Spleen (tissue), 7 donors: Measurements from ENCODE around the gene IL24.

Experiments used
- CTCF ChIP-seq, 11 experiments: fragments of 200-600 bp in 7 of 11; fragments of 450-650 bp in 4 of 11; sonication (generic) in 4 of 11; IDR thresholded peaks in 8 of 11; conservative IDR thresholded peaks in 3 of 11; 1 replicate in 7 of 11; 2 replicates in 4 of 11; pipeline versions ENCODE4 v1.4.0 to v1.8.0; 2016 to 2021; ENCODE audit warnings: antibody characterized with exemption in 11 of 11, inconsistent platforms in 4 of 11, mild to moderate bottlenecking in 1 of 11
- POLR2A ChIP-seq, 3 donors: fragments of 450-650 bp; IDR thresholded peaks; one replicate each; pipeline ENCODE4 v1.5.1; 2017; ENCODE audit warnings: antibody characterized with exemption in 3 of 3, mild to moderate bottlenecking in 1 of 3
- donor health status: DM: no; HTN: no; CAD: no; lungs with moderate emphysema.
- donor health status: DM: no; HTN: no; CAD: no.
- donor health status: DM: no; HTN: no; CAD: no.

GRCh38 chr1:206944703-206945102, 47.5 kb downstream of the IL24 start:
- TF ChIP-seq POLR2A (IDR thresholded peaks at IDR 0.05) (no peak), CTCF (IDR thresholded peaks at IDR 0.05 in 8 of 11, conservative IDR thresholded peaks at IDR 0.05 in 3 of 11) (no peak)
